Lower lobe of right lung (tissue), 2 donors: ENCODE data around the gene PHKA2. TPM values are rescaled to one million over a fixed set of nuclear protein-coding genes. Genes with fewer than 3 reads are reported as not detected.

Experiments
- ATAC-seq, 2 donors: fragments of 200-7000 bp; cut with Tn5 transposase; one replicate each; pipeline ENCODE4 v1.9.1; 2020 to 2022; ENCODE audit warnings: mild to moderate bottlenecking in 2 of 2, moderate library complexity in 2 of 2
- DNase-seq: peaks from one replicate; pipeline ENCODE4 v3.0.0-alpha.2; 2020
- H3K27ac ChIP-seq: fragments of 200-600 bp; one replicate; pipeline ENCODE4 v1.8.0; 2022
- H3K27me3 ChIP-seq: fragments of 200-600 bp; one replicate; pipeline ENCODE4 v1.8.0; 2022; ENCODE audit warnings: low read depth
- H3K36me3 ChIP-seq: fragments of 200-600 bp; one replicate; pipeline ENCODE4 v1.8.0; 2022; ENCODE audit warnings: mild to moderate bottlenecking
- H3K4me1 ChIP-seq: fragments of 200-600 bp; one replicate; pipeline ENCODE4 v1.8.0; 2022
- H3K4me3 ChIP-seq: fragments of 200-600 bp; one replicate; pipeline ENCODE4 v1.8.0; 2022; ENCODE audit warnings: mild to moderate bottlenecking
- H3K9me3 ChIP-seq: fragments of 200-600 bp; one replicate; pipeline ENCODE4 v1.8.0; 2022
- CTCF ChIP-seq: fragments of 200-600 bp; IDR thresholded peaks from one replicate; pipeline ENCODE4 v1.8.0; 2022; ENCODE audit warnings: antibody characterized with exemption, mild to moderate bottlenecking
- intact Hi-C: fragments of 100-400 bp; cut with DNase I; formaldehyde crosslinking; loops from one replicate; pipeline ENCODE4 v1.11.0; 2022
- total RNA-seq: library from RNA; stranded (reverse); fragmentation: NEBNext Ultra II Directional; extraction: Animal tissue kit (Norgen Biotek cat#: 25700); gene quantifications from one replicate; pipeline ENCODE4 v1.2.1, GENCODE V29; 2021
- donor health status: DM: no; HTN: yes; CAD: no; lungs with severe emphysema.

Gene PHKA2
- total RNA-seq, 1 donor from 2014 or later, result 27.5 TPM

DNA sequence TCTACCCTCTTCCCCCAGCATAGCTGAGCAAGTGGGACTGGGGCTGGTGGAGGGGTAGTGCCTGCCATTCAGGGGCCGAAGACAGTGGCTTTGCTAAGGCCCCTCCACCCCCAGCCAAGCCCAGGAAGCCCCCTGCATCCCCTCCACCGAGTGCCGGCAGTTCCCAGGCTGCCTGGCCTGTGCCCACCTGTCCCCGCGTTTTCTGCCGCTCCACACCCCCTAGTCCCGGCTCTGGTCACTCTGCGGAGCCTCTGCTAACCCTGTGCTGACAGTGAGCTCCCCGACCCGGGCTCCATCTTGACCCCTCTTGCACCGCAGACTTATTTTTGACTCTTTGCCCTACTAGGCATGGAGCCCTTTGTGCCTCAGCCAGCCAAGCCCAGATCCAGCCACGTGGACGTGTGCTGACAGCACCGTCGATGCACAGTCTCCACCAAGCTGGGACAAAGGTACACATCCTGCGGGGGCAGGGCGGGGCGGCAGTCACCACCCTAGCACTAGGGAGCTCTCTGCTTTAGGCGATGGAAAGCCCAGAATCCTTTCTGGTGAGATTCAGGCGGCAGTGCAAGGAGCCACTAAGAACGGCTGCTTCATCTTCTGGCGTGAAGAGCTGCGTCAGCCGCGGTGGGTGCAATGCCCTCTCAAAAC is 96.6 kb downstream of the PHKA2 start:
- Histone ChIP-seq H3K27me3 (no peaks in the 10 kb centered on the region), H3K27ac (peak overlapping the region; percentile 84), H3K4me1 (peaks cover 25% of the 10 kb centered on the region), H3K9me3 (no peaks in the 10 kb centered on the region), H3K4me3 (peak overlapping the region; percentile 50), H3K36me3 (no peaks in the 10 kb centered on the region)
- intact Hi-C loops, result no loop called here
- TF ChIP-seq CTCF, result no peak
- DNase-seq, result peak; percentile 60
- peak; percentile 2 to 4 for ATAC-seq

DNA sequence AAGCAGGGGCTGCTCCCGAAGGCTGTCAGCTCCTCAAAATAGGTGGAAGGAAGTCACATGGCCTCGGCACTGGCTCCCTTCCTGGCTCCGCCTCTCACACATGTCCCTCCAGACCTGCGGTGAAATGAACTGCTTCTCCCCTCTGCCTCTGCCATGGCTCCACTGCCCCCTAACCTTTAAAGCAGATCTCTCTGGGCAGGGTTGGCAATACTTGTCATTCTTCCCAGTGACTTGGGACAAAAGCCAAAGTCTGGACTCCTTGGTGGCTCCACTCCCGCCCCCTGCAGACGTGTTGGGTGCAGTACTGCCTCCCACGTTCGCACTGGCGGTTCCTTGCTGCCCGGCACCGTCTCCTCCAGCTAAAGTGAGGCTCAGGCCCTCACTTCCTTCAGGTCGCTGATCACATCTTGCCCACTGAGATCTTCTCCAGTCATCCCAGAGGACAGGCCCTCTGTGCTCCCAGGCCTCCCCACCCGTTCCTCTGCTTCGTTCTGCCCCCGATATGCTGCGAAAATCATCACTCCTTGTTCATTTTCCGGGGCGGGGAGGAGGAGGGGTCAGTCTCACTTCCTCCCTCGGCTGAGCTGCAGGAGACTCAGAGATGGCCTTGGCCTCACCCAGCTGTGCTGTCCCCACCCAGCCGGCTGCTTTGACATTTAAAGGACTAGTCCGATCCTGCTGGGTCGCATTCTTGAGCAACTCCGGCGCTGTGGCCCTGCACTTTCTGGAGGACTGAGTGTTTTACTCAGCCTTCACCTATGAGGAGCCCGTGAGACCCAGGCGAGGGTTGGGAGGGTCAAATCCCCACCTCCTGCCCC is 97.4 kb downstream of the PHKA2 start:
- H3K36me3 ChIP-seq, result no peaks in the 10 kb centered on the region
- H3K4me3 ChIP-seq, result peak overlapping the region; percentile 50
- intact Hi-C loops, result no loop called here
- ATAC-seq (peak; percentile 74 to 88), DNase-seq (peak; percentile 84)
- H3K27ac ChIP-seq, result peak overlapping the region; percentile 84
- no peaks in the 10 kb centered on the region for H3K27me3 ChIP-seq
- peaks cover 25% of the 10 kb centered on the region for H3K4me1 ChIP-seq
- no peaks in the 10 kb centered on the region for H3K9me3 ChIP-seq
- peak; percentile 51 for TF ChIP-seq CTCF

DNA sequence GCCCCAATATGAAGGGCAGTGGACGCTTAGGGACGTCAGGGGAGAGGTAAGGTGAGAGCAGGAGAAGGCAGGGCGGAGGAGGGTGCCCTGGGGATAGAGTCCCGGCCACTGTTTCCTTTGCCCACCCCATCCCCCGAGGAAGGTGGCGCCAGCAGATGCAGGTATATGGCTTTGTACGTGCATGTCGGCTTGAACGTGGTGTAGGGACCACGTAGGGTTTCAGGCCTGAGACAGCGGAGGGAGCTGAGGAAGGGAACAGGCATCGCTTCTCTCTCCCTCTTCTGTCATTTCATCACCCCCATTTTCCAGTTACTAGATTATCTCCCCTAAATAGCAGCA is 97.9 kb downstream of the PHKA2 start:
- Histone ChIP-seq H3K4me3 (peak overlapping the region; percentile 50), H3K36me3 (no peaks in the 10 kb centered on the region)
- no peak for ATAC-seq

GRCh38 chrX:18885328-18886004 is 98.4 kb downstream of the PHKA2 start:
- peaks cover 25% of the 10 kb centered on the region for H3K4me1 ChIP-seq
- peak overlapping the region; percentile 50 for H3K4me3 ChIP-seq
- DNase-seq, result no peak
- no peak for ATAC-seq
- no peaks in the 10 kb centered on the region for H3K36me3 ChIP-seq
- H3K27ac ChIP-seq, result peak overlapping the region; percentile 84
- TF ChIP-seq CTCF, result no peak
- no peaks in the 10 kb centered on the region for H3K9me3 ChIP-seq
- no peaks in the 10 kb centered on the region for H3K27me3 ChIP-seq
- intact Hi-C loops, result no loop called here

More for the DNA sequence above, 97.9 kb downstream of the PHKA2 start:
- DNase-seq, result no peak
- Histone ChIP-seq H3K9me3 (no peaks in the 10 kb centered on the region), H3K27ac (peak overlapping the region; percentile 84), H3K27me3 (no peaks in the 10 kb centered on the region), H3K4me1 (peaks cover 25% of the 10 kb centered on the region)
- intact Hi-C loops, result no loop called here
- no peak for TF ChIP-seq CTCF

DNA sequence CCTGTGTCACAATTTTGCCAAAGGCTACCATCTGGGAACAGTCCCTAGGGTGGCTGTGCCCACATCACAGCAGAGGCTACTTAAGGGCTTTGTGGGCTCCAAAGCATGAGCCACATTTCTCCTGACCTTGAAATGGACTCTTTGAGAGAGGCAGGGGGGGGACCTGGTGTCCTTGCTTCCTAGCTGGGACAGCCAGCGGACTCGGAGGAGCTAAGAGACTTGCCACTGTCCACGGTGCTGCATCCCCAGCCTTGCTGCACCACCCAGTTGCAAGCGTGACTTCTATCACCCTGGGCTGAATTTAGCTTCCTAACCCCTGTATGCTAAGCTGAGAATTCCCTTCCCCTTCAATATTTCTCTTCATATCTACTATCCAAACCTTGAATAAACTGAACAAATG is 99.0 kb downstream of the PHKA2 start:
- Histone ChIP-seq H3K4me3 (no peak overlapping the region), H3K27ac (peak overlapping the region; percentile 84), H3K4me1 (peaks cover 25% of the 10 kb centered on the region), H3K9me3 (no peaks in the 10 kb centered on the region), H3K27me3 (no peaks in the 10 kb centered on the region), H3K36me3 (no peaks in the 10 kb centered on the region)
- TF ChIP-seq CTCF, result no peak
- DNase-seq, result no peak
- ATAC-seq, result no peak
- intact Hi-C loops, result no loop called here
